OCI-LY1 (cell line): Measurements from ENCODE around the gene DEAF1.

ENCODE experiments used
- H2AFZ ChIP-seq: fragments of 200-600 bp; sonication (generic), shearing (Covaris generic); 2 replicates; pipeline ENCODE4 v1.6.0; 2014; ENCODE audit warnings: antibody characterized with exemption, mild to moderate bottlenecking, low read length
- H3F3A ChIP-seq: fragments of 200-600 bp; sonication (generic), shearing (Covaris generic); 2 replicates; pipeline ENCODE4 v1.6.0; 2014; ENCODE audit warnings: mild to moderate bottlenecking, antibody characterized with exemption, low read length, moderate library complexity; ENCODE audit not compliant: insufficient read depth
- H3K27ac ChIP-seq: fragments of 200-600 bp; sonication (generic); 2 replicates; pipeline ENCODE4 v1.5.1; 2014; ENCODE audit warnings: low read length, mixed run types, mild to moderate bottlenecking, low read depth; ENCODE audit not compliant: poor library complexity, severe bottlenecking
- H3K27me3 ChIP-seq: fragments of 200-600 bp; sonication (generic); 2 replicates; pipeline ENCODE4 v1.6.0; 2014; ENCODE audit warnings: antibody characterized with exemption, mild to moderate bottlenecking, low read length, moderate library complexity; ENCODE audit not compliant: insufficient read depth
- H3K36me3 ChIP-seq: fragments of 200-600 bp; sonication (generic); 2 replicates; pipeline ENCODE4 v1.6.1; 2014; ENCODE audit warnings: mild to moderate bottlenecking, antibody characterized with exemption, low read length, moderate library complexity, mixed read lengths; ENCODE audit not compliant: insufficient read depth
- H3K4me1 ChIP-seq: fragments of 200-600 bp; sonication (generic); 2 replicates; pipeline ENCODE4 v1.5.1; 2014; ENCODE audit warnings: mild to moderate bottlenecking, low read length, moderate library complexity; ENCODE audit not compliant: insufficient read depth, severe bottlenecking
- H3K4me2 ChIP-seq: fragments of 200-600 bp; sonication (generic), shearing (Covaris generic); 2 replicates; pipeline ENCODE4 v1.6.1; 2014; ENCODE audit warnings: low read length
- H3K4me3 ChIP-seq: fragments of 200-600 bp; sonication (generic); 2 replicates; pipeline ENCODE4 v1.5.1; 2014; ENCODE audit warnings: low read length, low read depth, mild to moderate bottlenecking, mixed read lengths; ENCODE audit not compliant: poor library complexity, severe bottlenecking
- H3K79me2 ChIP-seq: fragments of 200-600 bp; shearing (Covaris generic); 2 replicates; pipeline ENCODE4 v1.6.1; 2016; ENCODE audit warnings: mixed run types, low read length, mixed read lengths; ENCODE audit not compliant: insufficient read depth
- H3K9ac ChIP-seq: fragments of 200-600 bp; sonication (generic), shearing (Covaris generic); 2 replicates; pipeline ENCODE4 v1.6.1; 2014; ENCODE audit warnings: mild to moderate bottlenecking, low read length, mixed read lengths
- H3K9me2 ChIP-seq: fragments of 200-600 bp; sonication (generic), shearing (Covaris generic); 2 replicates; pipeline ENCODE4 v1.6.1; 2014; ENCODE audit warnings: low read depth, mild to moderate bottlenecking, low read length, mixed read lengths
- H3K9me3 ChIP-seq: fragments of 200-600 bp; shearing (Covaris generic); 2 replicates; pipeline ENCODE4 v1.6.1; 2014; ENCODE audit warnings: low read length, mixed read lengths
- H4K20me1 ChIP-seq: fragments of 200-600 bp; sonication (generic), shearing (Covaris generic); 2 replicates; pipeline ENCODE4 v1.6.0; 2016; ENCODE audit warnings: mild to moderate bottlenecking, low read length; ENCODE audit not compliant: insufficient read depth
- CTCF ChIP-seq: fragments of 200-600 bp; sonication (generic), shearing (Covaris generic); IDR thresholded peaks from 2 replicates; pipeline ENCODE4 v1.5.1; 2017; ENCODE audit warnings: mild to moderate bottlenecking, antibody characterized with exemption, low read length, moderate library complexity, mixed read lengths
- EZH2 ChIP-seq: fragments of 200-600 bp; sonication (generic), shearing (Covaris generic); IDR thresholded peaks from 2 replicates; pipeline ENCODE4 v1.8.0; 2017; ENCODE audit warnings: borderline replicate concordance, mixed run types, mild to moderate bottlenecking, antibody characterized with exemption, low read length, moderate library complexity, mixed read lengths

Gene DEAF1

GRCh38 chr11:721741-722345 is 26.8 kb upstream of the DEAF1 start:
- Histone ChIP-seq H3K4me3 (peak overlapping the region; percentile 52), H4K20me1 (no peaks in the 10 kb centered on the region), H3K4me2 (peak overlapping the region; percentile 65), H3K36me3 (no peaks in the 10 kb centered on the region), H3K27ac (no peak overlapping the region), H3F3A (0 out of 2 replicates have a peak, but pooled peaks cover 5% of the 10 kb centered on the region), H3K79me2 (no peaks in the 10 kb centered on the region), H3K9me2 (no peaks in the 10 kb centered on the region), H3K27me3 (peaks cover 4% of the 10 kb centered on the region; the same call in 1 of the 2 replicates), H2AFZ (no peak overlapping the region), H3K9me3 (no peaks in the 10 kb centered on the region), H3K9ac (no peak overlapping the region; the same call in 1 of the 2 replicates), H3K4me1 (peaks cover 48% of the 10 kb centered on the region)
- TF ChIP-seq CTCF (no peak), EZH2 (no peak)

- H3F3A ChIP-seq = 0 out of 2 replicates have a peak, but pooled peaks cover 5% of the 10 kb centered on the region
- H3K9me3 ChIP-seq = no peaks in the 10 kb centered on the region
- H3K27ac ChIP-seq = no peak overlapping the region
- no peak overlapping the region for H3K9ac ChIP-seq
- no peaks in the 10 kb centered on the region for H3K79me2 ChIP-seq
- peaks cover 4% of the 10 kb centered on the region; the same call in 1 of the 2 replicates for H3K27me3 ChIP-seq
- H2AFZ ChIP-seq = no peak overlapping the region
- H3K4me2 ChIP-seq = peak overlapping the region; percentile 65
- peaks cover 43% of the 10 kb centered on the region for H3K4me1 ChIP-seq
- TF ChIP-seq EZH2 (no peak), CTCF (no peak)
- no peaks in the 10 kb centered on the region for H4K20me1 ChIP-seq
- no peaks in the 10 kb centered on the region for H3K36me3 ChIP-seq
- H3K4me3 ChIP-seq = peak overlapping the region; percentile 52
- H3K9me2 ChIP-seq = no peaks in the 10 kb centered on the region
These were observed 26.3 kb upstream of the DEAF1 start for GRCh38 chr11:721247-721740.

- no peak overlapping the region for H2AFZ ChIP-seq
These were observed 25.7 kb upstream of the DEAF1 start for GRCh38 chr11:720642-721246.

More at GRCh38 chr11:720642-721246, 25.7 kb upstream of the DEAF1 start:
- Histone ChIP-seq H3K27ac (no peak overlapping the region), H3K9me2 (no peaks in the 10 kb centered on the region), H3K4me3 (peak overlapping the region; percentile 52), H3K36me3 (no peaks in the 10 kb centered on the region), H3K9me3 (no peaks in the 10 kb centered on the region), H3K4me2 (peak overlapping the region; percentile 65), H4K20me1 (no peaks in the 10 kb centered on the region), H3K9ac (no peak overlapping the region), H3K27me3 (peaks cover 4% of the 10 kb centered on the region; the same call in 1 of the 2 replicates), H3F3A (0 out of 2 replicates have a peak, but pooled peaks cover 5% of the 10 kb centered on the region), H3K79me2 (no peaks in the 10 kb centered on the region), H3K4me1 (peaks cover 37% of the 10 kb centered on the region)
- TF ChIP-seq EZH2 (no peak), CTCF (no peak)
